ENCODE data around the gene SLC35A4.
A peak's percentile ranks its signal among the peaks of the same experiment; 100 is the strongest.

Gene SLC35A4, protein sequence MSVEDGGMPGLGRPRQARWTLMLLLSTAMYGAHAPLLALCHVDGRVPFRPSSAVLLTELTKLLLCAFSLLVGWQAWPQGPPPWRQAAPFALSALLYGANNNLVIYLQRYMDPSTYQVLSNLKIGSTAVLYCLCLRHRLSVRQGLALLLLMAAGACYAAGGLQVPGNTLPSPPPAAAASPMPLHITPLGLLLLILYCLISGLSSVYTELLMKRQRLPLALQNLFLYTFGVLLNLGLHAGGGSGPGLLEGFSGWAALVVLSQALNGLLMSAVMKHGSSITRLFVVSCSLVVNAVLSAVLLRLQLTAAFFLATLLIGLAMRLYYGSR

GRCh38 chr5:140564196-140565023 lies at the start of gene SLC35A4, which contains the start of gene APBB3:
TSS of gene SLC35A4 (plus strand) at chr5:140564828. CDS start at chr5:140567170, 2,342 bp downstream.
TSS of gene APBB3 (minus strand) at chr5:140564598. CDS start at chr5:140564245, 353 bp downstream.
- peak; percentile 97 for DNase-seq

DNA sequence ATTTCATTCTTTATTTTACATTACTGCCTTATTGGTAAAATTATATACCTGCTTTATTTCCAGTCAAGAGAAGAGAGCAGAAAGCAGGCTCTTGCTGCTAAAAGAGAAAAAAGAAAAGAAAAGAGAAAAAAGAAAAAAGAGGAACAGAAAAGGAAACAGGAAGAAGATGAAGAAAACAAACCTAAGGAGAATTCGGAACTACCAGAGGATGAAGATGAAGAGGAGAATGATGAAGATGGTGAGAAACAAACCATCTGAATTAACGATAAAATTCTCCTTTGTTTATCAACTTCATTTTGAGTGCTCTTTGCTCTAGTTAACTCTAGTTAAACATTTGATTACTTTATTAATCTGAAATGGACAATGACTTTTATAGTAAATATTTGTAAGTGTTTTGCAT lies 40.6 kb upstream of the SLC35A4 start:
- DNase-seq, result no peak

GRCh38 chr5:140540227-140540626 lies 24.4 kb upstream of the SLC35A4 start:
- no peak for DNase-seq

- DNase-seq, result no peak
Measured at GRCh38 chr5:140542972-140543371, 21.7 kb upstream of the SLC35A4 start.

DNA sequence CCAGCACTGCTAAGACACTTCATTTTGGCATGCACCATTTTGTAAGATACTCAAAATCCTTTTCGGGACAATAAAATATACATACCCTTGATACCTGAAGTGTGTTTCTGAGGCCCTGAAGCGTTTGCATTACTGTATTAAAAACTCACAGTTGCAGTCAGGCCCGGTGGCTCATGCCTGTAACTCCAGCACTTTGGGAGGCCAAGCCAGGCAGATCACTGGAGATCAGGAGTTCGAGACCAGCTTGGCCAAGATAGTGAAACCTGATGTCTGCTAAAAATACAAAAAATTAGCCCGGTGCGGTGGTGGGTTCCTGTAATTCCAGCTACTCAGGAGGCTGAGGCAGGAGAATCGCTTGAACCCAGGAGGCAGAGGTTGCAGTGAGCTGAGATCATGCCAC lies 19.6 kb upstream of the SLC35A4 start:
- no peak for DNase-seq

DNA sequence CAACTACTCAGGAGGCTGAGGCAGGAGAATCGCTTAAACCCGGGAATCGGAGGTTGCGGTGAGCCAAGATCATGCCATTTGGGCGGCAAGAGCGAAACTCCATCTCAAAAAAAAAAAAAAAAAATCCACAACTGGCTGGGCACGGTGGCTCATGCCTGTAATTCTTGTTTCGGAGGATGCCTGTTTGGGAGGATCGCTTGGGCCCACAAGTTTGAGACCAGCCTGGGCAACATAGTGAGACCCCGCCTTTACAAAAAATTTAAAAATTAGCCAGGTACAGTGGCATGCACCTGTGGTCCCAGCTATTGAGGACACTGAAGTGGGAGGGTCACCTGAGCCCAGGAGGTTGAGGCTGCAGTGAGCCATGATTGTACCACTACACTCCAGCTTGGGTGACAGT lies 19.0 kb upstream of the SLC35A4 start:
- no peak for DNase-seq

GRCh38 chr5:140546851-140547507 lies 17.6 kb upstream of the SLC35A4 start:
- no peak for DNase-seq

DNA sequence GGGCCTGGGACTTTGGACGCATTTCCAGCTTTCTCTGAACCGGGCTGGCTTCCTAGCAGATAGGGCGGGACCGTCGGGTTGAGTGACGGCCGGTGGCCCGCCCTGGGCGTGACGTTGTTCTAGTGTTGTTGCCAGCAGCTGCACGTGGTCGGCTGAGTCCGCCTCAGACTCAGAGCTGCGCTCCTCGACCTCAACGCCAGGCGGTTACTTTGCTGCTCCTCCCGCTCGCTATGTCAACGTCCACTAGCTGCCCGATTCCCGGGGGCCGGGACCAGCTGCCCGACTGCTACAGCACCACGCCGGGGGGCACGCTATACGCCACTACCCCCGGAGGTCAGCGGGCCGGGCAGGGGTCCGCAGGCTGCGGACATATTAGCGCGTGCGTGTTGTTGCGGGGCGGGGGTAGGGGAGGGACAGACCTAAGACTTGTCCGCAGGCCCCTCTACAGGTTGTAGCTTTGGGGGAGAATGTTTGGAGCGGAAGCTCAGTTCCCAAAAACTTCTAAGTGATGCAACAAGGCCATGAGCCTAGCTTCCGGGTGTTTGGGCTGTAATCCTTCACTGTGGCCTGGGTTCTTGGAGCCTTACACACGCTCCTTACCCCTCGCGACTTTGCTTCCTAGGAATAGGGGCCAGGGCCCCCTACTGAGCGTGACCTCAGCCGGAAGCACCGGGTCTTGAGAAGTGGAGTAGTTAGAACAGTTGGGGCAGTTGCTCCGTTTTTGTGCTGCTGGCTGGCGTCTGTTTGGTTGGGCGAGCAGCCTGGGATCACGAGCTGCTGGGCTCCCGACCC lies 16.9 kb upstream of the SLC35A4 start, which contains the start of gene EIF4EBP3:
TSS of gene EIF4EBP3 (plus strand) at position 155 of the 792 bp plus-strand sequence. CDS start at position 231, 76 bp downstream.
- DNase-seq, result peak; percentile 89

- no peak for DNase-seq
Measured at GRCh38 chr5:140548300-140548688, 16.3 kb upstream of the SLC35A4 start.

DNA sequence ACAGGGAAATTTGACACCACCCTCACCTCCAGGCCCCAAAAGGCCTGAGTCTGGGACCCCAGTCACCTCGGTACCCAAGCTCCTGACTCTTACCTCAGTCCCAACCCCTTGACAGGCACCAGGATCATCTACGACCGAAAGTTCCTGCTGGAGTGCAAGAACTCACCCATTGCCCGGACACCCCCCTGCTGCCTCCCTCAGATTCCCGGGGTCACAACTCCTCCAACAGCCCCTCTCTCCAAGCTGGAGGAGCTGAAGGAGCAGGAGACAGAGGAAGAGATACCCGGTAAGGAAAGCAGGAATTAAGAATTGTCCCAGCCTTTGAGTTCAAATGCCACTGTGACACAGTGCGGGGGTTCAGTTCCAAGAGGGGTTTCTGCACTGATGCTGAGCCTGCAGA lies 15.8 kb upstream of the SLC35A4 start:
- no peak for DNase-seq

GRCh38 chr5:140549237-140550144 lies 15.1 kb upstream of the SLC35A4 start:
- no peak for DNase-seq

GRCh38 chr5:140550147-140551079 lies 14.2 kb upstream of the SLC35A4 start:
- DNase-seq, result no peak

DNA sequence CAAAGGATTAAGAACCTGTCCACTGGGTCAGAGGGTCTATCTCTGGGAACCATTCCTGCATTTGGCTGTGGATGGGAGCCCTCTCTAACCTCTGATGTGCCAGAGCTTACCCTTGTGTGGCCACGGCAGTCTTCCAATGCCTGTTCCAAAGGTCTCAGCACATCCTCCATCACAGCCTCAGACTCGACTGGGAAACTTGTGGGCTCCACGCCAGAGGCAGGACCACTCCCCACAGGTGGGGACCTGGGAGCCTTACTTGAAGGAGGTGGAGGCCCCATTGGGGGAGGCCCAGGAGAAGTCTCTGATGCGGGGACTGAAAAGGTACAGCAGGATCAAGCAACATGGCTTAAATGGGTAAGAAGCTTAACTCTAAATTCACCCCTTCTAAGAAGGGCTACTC lies 12.8 kb upstream of the SLC35A4 start:
- DNase-seq, result no peak

DNA sequence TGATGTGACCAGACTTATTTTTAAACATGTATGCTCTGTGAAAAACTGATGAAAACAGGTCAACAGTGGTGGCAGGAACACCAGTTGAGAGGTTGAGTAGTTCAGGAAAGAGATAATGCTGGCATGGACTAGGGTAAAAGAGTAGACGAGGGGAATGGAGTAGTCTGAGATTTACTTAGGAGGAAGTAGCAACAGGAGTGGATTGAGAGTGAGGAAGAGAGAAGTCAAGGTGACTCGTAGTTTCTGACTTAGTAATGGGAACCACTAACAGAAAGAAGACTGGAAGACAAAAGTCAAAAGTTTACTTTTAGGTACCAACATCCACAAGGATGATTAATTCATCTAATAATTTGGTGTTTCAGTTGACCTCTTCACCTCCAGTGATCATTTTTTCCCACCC lies 11.0 kb upstream of the SLC35A4 start:
- no peak for DNase-seq

GRCh38 chr5:140554454-140554853 lies 10.2 kb upstream of the SLC35A4 start:
- DNase-seq, result no peak

DNA sequence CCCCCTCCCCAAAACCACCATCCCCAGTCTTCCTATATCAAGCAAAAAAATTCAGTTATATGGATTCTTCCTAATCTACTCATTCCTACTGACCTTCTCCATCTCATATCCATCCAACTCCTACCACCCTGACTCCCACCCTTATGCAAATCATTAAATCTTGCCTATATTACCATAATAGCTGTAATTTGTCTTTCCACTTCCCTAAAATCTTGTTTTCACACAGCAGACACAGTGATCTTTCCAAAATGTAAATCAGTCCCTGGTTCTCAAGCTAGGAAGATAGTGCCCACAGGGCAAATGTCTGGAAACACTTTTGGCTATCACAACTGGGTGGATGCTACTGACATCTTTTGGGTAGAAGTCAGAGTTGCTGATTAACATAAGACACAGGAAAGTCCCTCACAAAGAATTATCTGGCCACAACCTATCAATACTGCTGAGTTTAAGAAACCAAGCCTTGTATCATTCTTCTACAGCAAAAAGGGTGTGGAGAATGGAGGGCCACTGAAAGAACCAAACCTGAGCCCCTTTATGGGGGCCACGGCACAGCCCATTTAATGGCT lies 8.8 kb upstream of the SLC35A4 start:
- no peak for DNase-seq

- no peak for DNase-seq
Measured at GRCh38 chr5:140556438-140556837, 8.2 kb upstream of the SLC35A4 start.

DNA sequence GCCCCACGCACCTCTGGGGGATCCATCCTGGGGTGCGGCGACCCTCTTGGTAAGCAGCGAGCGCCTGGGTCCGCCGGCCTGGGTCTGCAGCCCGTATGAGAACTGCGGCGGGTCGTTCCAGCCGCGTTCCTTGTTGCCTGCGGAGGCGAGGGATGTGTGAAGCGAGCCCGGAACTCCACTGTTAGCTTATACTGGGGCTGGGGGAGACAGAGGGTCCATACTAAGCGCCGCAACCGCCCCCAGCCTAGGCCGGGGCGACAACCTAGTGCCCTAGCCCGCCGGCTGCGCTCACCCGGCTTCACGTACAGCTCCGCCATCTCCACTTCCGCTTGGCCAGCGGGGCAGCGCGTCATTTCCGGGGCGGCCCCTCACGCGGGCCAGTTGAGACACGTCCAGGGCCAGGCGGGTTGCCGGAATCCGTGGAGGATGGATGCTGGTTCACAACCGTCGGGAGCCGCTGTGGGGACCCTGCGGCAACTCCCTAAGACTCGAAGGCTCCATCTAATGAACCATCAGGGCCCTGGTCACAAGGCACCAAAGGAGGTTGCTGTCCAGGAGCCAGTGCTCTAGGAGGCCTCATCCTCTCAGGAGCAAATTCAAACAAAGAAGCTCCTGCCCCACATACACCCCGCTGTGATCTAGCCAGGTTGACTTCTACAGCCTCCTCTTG lies 7.4 kb upstream of the SLC35A4 start, which contains the start of gene SRA1:
TSS of gene SRA1 (minus strand) at position 338 of the 670 bp plus-strand sequence. CDS start at position 317, 21 bp downstream.
- peak; percentile 88 for DNase-seq

- no peak for DNase-seq
Measured at GRCh38 chr5:140557965-140558364, 6.7 kb upstream of the SLC35A4 start.

Data from stimulated activated CD4-positive, alpha-beta T cell treated with anti-CD3 and anti-CD28 coated beads, Interleukin-1b, Interleukin-23, amount 100 ng/mL, for 48 hours (primary cell).